MCF 10A (cell line): Measurements from ENCODE around the gene DIP2C. TPM values are rescaled to one million over a fixed set of nuclear protein-coding genes. Genes with fewer than 3 reads are reported as not detected.

Experiments
- BruUV-seq: library from RNA; stranded (reverse); fragments of 400-500 nt; replicated peaks from 2 replicates; lab custom pipeline; 2021; lab: Mats Ljungman, UMichigan
- CTCF ChIA-PET: fragments of 300-600 bp; sonication (Branson Sonifier 250); formaldehyde crosslinking; extraction: SDS; loops from one replicate; lab custom pipeline; 2021; ENCODE audit warnings: antibody characterized with exemption, inconsistent platforms; lab: Yijun Ruan, JAX
- POLR2A ChIA-PET: fragments of 300-600, 350-650 bp; sonication (Branson Sonifier 250); formaldehyde crosslinking; extraction: SDS; loops from one replicate; lab custom pipeline; 2020; ENCODE audit warnings: antibody characterized with exemption, inconsistent platforms; lab: Yijun Ruan, JAX
- DNase-seq: peaks from one replicate; pipeline ENCODE4 v3.0.0-alpha.2; 2018; ENCODE audit not compliant: unreplicated experiment
- H3K27ac Mint-ChIP-seq: one replicate; pipeline ENCODE4 v1.8.0; 2022; ENCODE audit warnings: mild to moderate bottlenecking, low read depth, mixed read lengths; ENCODE audit not compliant: unreplicated experiment
- H3K27me3 Mint-ChIP-seq: one replicate; pipeline ENCODE4 v1.8.0; 2022; ENCODE audit warnings: mixed read lengths; ENCODE audit not compliant: insufficient read depth, unreplicated experiment
- H3K36me3 Mint-ChIP-seq: one replicate; pipeline ENCODE4 v1.8.0; 2022; ENCODE audit warnings: mild to moderate bottlenecking, moderate library complexity, mixed read lengths; ENCODE audit not compliant: insufficient read depth, unreplicated experiment
- H3K4me1 Mint-ChIP-seq: one replicate; pipeline ENCODE4 v1.8.0; 2022; ENCODE audit warnings: mixed read lengths; ENCODE audit not compliant: insufficient read depth, unreplicated experiment
- H3K4me3 Mint-ChIP-seq: one replicate; pipeline ENCODE4 v1.8.0; 2022; ENCODE audit warnings: mild to moderate bottlenecking, moderate library complexity, mixed read lengths; ENCODE audit not compliant: unreplicated experiment
- H3K9me3 Mint-ChIP-seq: one replicate; pipeline ENCODE4 v1.8.0; 2022; ENCODE audit warnings: mixed read lengths; ENCODE audit not compliant: unreplicated experiment
- CTCF ChIP-seq: fragments of 200-600 bp; IDR thresholded peaks from one replicate; pipeline ENCODE4 v1.8.0; 2022; ENCODE audit warnings: antibody characterized with exemption, mild to moderate bottlenecking; ENCODE audit not compliant: unreplicated experiment
- intact Hi-C: fragments of 100-400 bp; cut with micrococcal nuclease; formaldehyde crosslinking; loops from 2 replicates; pipeline ENCODE4 v1.14.1; 2022
- total RNA-seq: library from RNA; stranded (reverse); gene quantifications from 2 replicates; pipeline ENCODE4 v1.2.3, GENCODE V29; 2022

DIP2C gene
- total RNA-seq, 1 experiment from 2014 or later, result 0.37 TPM

DNA sequence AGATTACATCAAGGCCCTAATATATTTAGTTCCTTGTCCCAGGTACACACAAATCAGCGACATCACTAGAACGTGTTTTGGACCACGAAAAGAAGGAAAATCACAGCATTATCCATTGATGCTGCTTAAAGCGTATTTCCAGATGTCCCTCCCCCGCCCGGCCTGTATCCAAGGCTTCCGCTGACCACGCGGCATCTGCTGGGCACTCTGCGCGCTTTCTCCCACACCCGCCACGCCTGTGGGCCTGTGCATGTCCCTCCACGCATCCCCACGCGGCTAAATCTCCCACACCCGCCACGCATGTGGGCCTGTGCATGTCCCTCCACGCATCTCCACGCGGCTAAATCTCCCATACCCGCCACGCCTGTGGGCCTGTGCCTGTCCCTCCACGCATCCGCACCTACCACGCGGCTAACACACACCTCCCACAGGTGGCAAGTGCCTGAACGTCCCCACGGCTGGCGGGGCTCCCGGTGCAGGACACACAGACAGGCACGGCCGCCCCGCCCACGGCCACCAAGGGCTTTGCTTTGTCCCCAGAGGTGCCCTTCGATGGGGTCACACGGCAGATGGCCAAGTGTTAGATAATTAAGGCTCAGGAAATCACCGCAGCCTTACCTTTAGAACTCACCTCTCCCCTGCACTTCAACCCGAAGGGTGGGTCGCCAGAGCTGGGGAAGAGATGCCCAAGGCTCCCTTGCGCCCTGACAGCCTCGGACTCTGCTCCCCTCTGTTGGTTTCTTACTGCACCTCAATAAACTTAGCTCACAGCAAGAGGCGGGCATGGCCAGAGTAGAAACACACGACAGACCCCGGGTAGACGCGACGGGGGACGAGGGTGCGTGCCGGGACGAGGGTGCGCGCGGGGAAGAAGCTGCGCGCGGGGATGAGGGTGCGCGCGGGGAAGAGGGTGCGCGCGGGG, 49.5 kb downstream of the DIP2C start:
- no peaks in the 10 kb centered on the region for H3K36me3 Mint-ChIP-seq
- H3K4me1 Mint-ChIP-seq, result no peaks in the 10 kb centered on the region
- peaks cover 13% of the 10 kb centered on the region for H3K27me3 Mint-ChIP-seq
- H3K27ac Mint-ChIP-seq, result no peak overlapping the region
- no peak for TF ChIP-seq CTCF
- CTCF ChIA-PET, result interaction anchor here (0.6 kb wide), 2 partner anchors 20 to 47 kb away, joined by 3 read pairs; no protein-coding TSS in a partner anchor
- DNase-seq, result no peak
- no TSS peak for BruUV-seq
- H3K9me3 Mint-ChIP-seq, result peaks cover 12% of the 10 kb centered on the region
- no peak overlapping the region for H3K4me3 Mint-ChIP-seq
- intact Hi-C loops, result no loop called here
- POLR2A ChIA-PET, result no interaction called here

DNA sequence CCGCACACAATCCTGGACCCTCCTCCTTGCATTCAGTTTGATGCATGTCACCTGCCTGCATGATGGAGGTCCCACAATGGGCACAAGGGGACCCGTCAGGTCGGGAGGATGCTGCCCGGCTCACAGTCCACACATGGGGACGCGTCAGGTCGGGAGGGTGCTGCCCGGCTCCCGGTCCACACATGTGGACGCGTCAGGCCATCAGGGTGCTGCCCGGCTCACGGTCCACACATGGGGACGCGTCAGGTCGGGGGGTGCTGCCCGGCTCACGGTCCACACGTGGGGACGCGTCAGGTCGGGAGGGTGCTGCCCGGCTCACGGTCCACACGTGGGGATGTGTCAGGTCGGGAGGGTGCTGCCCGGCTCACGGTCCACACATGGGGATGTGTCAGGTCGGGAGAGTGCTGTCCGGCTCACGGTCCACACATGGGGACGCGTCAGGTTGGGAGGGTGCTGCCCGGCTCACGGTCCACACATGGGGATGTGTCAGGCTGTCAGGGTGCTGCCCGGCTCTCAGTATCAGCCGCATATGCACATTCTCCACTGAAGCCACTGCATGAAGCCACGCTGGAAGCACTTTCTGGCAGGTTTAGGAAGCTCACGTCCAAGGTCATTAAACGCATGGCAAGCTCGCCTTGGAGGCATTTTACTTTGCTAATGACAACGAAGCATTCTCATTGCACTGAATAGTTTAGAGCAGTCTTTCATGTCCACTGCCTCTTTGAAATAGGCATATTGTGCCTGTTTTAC, 50.3 kb downstream of the DIP2C start:
- intact Hi-C loops, result no loop called here
- Mint-ChIP-seq H3K9me3 (peaks cover 4% of the 10 kb centered on the region), H3K27ac (no peak overlapping the region), H3K27me3 (peaks cover 13% of the 10 kb centered on the region), H3K4me3 (no peak overlapping the region), H3K36me3 (no peaks in the 10 kb centered on the region), H3K4me1 (no peaks in the 10 kb centered on the region)
- TF ChIP-seq CTCF, result no peak
- DNase-seq, result no peak
- POLR2A ChIA-PET, result no interaction called here
- CTCF ChIA-PET, result interaction anchor here (0.6 kb wide), 1 partner anchor 46 kb away, joined by 3 read pairs; no protein-coding TSS in a partner anchor
- no TSS peak for BruUV-seq

- no TSS peak for BruUV-seq
- intact Hi-C loops, result no loop called here
- Mint-ChIP-seq H3K36me3 (no peaks in the 10 kb centered on the region), H3K27ac (no peak overlapping the region), H3K4me3 (no peak overlapping the region), H3K9me3 (no peaks in the 10 kb centered on the region), H3K27me3 (peaks cover 13% of the 10 kb centered on the region), H3K4me1 (no peaks in the 10 kb centered on the region)
- CTCF ChIA-PET, result no interaction called here
- POLR2A ChIA-PET, result no interaction called here
- no peak for TF ChIP-seq CTCF
- DNase-seq, result no peak
These were observed 51.7 kb downstream of the DIP2C start for GRCh38 chr10:637771-638195.

DNA sequence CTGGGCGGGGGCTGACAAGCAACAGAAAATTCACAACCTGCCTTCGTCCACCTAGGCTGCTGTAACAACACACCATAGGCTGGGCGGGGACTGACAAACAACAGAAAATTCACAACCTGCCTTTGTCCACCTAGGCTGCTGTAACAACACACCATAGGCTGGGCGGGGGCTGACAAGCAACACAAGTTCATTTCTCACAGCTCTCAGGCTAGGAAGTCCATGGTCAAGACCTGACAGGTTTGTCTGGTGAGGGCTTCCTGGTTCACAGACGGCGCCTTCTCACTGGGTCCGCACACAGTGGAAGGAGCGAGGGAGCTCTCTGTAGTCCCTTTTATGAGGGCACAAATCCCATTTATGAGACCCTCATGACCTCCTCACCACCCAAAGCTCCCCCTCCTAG, 52.2 kb downstream of the DIP2C start:
- Mint-ChIP-seq H3K27me3 (peaks cover 13% of the 10 kb centered on the region), H3K36me3 (no peaks in the 10 kb centered on the region), H3K9me3 (no peaks in the 10 kb centered on the region), H3K27ac (no peak overlapping the region), H3K4me1 (no peaks in the 10 kb centered on the region), H3K4me3 (no peak overlapping the region)
- BruUV-seq, result no TSS peak
- no peak for TF ChIP-seq CTCF
- CTCF ChIA-PET, result no interaction called here
- POLR2A ChIA-PET, result no interaction called here
- no peak for DNase-seq
- intact Hi-C loops, result no loop called here
